NCI-H1048 (cell line): Measurements from ENCODE around the gene MAP7D2.

Experiments used
- DNase-seq: peaks from one replicate; lab custom pipeline; 2025; lab: John Stamatoyannopoulos, UW

MAP7D2 gene

DNA sequence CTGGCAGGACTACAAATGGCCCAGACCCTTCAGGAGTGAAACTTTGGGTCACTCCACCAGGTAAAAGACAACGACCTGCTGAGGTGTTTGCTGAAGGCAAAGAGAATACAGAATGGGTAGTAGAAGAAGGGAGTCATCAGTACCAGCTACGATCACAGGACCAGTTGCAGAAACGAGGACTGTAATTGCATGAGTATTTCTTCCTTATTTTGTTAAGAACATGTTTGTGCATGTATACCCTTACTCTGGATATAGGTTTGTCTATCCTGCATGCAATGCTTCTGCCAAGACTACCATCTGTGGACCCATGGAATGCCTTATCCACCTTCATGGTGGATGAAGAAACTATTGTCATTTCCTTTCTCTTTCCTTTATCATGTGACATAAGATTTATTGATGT, 77.7 kb downstream of the MAP7D2 start:
- no peak for DNase-seq

- DNase-seq = no peak
Measured at GRCh38 chrX:20037186-20037585, 79.5 kb downstream of the MAP7D2 start.

DNA sequence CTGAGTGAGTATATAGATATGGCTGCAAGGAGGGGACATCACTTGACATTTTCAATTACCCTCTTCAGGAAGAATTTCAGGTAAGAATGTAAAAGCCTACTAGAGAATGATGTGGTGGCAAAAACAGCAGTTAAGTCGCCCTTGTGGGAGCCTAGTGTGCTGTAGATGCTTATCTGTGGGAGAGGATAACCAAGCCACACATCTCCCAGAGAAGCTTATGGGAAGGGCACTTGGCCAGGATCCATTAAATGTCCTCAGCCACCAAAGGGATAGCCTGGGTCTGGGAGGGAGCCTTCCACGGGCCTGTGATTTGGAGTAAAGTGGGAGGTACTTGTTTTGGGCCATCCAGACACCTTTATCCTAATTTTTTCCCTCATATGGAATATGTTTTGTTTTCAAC, 84.5 kb downstream of the MAP7D2 start:
- no peak for DNase-seq

DNA sequence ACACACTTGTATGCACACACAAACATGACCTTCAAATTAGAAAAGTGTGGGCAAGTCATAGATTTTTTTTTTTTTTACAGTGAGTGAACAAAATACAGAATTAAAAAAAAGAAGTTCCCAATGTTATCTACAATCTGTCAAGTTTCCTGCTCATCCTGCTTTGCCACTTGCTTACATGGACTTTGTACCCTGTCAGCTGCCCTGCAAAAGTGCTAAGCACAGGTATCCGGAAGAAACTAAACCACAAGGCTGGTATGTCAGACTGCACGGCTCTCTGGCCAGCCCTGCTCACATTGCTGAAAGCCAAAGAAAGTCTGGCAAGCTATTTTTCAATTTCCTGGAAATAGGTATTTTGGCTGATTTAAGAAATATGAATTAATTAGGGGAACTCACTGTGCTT, 87.0 kb downstream of the MAP7D2 start:
- no peak for DNase-seq

DNA sequence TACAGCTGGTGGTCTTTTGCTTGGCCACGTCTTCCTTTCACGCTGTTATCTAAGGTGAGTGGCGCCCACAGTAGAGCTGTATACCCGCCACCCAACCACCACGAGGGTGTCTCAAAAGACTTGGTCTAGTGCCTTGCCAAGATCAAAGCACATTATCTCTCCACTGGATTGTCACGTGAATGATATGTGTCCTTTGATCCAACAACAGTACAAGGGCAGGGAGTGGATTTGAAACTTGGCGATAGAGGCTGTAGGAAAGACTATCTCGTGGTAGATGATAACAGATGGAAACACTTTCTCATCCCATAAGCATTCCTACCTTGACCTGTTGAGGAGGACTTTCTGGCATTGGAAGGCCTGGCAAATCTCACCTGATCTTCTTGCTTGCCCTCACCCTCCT, 88.1 kb downstream of the MAP7D2 start:
- no peak for DNase-seq

GRCh38 chrX:20026278-20026677, 90.4 kb downstream of the MAP7D2 start:
- no peak for DNase-seq

DNA sequence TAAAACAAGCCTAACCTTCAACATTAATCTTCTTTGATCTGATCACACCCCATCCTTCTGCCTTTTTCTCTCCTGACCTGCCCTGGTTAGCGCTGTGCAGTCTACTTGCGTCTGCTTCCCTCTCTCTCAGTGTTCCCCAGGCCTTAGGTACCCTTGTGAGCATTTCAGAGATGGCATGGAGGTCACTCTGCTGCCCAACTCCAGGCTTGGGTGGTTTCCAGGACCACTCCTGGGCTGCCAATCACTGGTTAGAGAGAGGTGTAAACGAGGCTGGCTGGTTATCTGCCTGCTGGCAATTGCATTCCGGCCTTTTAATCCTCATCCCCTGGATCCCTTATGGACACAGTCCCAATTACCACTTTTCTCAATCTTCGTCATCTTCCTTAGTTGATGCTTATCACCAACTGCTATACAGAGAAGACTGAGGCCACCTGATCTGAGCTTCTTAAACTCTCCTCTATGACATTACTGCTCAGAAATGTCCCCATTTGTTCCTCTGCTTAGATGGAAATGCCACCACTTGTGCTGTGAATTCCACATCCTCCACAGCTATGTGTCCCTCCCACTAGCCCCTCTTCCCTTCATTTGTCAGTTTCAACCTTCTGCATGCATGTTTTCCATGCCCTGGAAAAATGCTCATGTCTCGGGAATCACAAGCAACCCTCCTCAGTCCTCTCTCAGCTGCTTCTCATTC, 96.9 kb downstream of the MAP7D2 start:
- DNase-seq = no peak

DNA sequence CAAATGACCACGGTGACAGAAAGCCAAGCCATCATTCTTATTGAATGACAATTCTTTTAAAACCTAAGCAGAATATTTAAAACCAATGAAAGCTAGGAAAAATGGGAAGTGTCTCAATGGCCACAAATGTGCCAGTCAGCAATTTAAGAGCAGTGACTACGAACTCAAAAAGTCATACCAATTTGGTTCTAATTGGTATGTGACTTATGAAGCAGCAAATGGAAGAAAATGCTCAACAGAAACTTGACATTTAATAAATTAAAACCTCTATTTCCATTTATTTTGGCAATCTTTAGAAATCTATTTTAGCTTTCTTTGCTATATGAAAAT, 100.1 kb downstream of the MAP7D2 start:
- DNase-seq = no peak

- DNase-seq = no peak
Measured at GRCh38 chrX:20015945-20016615, 100.6 kb downstream of the MAP7D2 start.

DNA sequence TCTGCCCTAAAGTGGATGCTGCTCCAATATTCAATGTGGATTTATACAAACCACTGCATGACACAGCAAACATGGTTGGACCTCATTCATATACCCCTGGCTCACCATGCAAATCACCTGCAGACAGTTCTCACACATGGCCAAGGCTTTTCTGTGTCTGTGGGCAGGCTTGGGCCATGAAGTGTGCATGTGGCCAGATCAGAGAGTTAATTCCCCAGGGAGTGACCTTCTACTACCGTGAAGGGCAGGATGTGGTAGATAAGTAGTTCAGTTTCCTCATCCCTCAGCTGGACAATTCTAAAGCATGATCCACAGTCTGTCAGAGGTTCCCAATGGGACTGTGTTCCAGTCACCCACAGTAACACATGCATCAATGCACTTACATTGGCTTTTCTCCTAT, 101.3 kb downstream of the MAP7D2 start:
- DNase-seq = no peak

DNA sequence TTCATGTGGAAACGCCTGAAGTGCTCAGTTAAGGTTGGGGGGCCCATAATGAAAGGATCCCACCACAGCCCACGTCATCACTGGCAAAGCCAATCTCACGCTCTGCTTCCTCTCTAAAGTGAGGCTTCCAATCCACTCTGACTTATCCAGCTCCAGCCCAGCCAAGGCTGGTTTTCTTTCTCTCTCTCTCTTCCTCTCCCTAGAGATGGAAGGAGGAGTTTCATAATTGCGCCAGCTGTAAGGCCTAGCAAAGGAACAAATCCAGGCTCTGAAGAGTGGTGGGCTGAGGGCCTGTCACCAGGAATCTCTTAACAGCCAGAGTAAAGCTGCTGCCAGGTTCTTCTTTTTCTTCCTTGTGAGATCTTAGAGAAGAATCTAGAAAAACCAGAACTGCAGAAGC, 105.1 kb downstream of the MAP7D2 start:
- no peak for DNase-seq

GRCh38 chrX:20007962-20008622, 108.6 kb downstream of the MAP7D2 start:
- DNase-seq = no peak

GRCh38 chrX:20005883-20006282, 110.8 kb downstream of the MAP7D2 start:
- no peak for DNase-seq

- no peak for DNase-seq
Measured at GRCh38 chrX:20001588-20001987, 115.1 kb downstream of the MAP7D2 start.

DNA sequence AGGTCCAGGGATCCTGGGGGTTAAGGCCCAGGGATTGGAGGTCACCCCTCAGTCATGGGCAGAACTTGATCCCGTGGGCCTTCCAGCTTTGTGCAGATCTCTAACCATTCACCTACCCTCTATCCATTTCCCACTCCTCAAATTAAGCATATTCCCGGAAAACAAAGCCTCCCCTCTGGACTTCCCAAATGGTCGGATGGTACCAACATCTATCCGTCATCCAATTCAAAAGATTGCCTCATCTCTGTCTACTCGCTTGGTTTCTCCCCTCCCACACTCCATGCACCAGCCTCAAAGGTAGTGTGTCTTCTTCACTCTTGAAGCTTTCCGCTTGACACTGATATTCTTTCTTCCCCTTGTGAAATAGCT, 125.4 kb downstream of the MAP7D2 start:
- DNase-seq = no peak

GRCh38 chrX:19990556-19991349, 126.0 kb downstream of the MAP7D2 start, which contains the start of gene BCLAF3:
Gene BCLAF3, minus strand, starts transcription at chrX:19991061. Its CDS starts 20,797 bp downstream, at chrX:19970264.
- DNase-seq = peak; percentile 41

- no peak for DNase-seq
Measured at GRCh38 chrX:19990151-19990555, 126.6 kb downstream of the MAP7D2 start.

GRCh38 chrX:19987856-19988255, 128.9 kb downstream of the MAP7D2 start:
- DNase-seq = no peak

GRCh38 chrX:19986531-19986930, 130.2 kb downstream of the MAP7D2 start:
- DNase-seq = no peak

DNA sequence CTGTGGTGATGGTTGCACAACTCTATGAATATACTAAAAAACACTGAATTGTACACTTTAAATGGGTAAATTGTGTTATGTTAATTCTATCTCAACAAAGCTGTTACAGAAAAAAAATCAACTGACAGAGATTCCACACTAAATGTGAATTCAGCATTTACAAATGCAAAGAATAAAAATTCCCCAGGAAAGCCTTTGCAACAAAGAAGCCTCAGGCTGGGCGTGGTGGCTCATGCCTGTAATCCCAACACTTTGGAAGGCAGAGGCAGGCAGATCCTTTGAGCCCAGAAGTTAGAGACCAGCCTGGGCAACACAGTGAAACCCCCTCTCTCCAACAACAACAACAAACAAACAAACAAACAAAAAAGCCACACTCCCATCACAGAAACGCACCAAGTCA, 134.8 kb downstream of the MAP7D2 start:
- no peak for DNase-seq

DNA sequence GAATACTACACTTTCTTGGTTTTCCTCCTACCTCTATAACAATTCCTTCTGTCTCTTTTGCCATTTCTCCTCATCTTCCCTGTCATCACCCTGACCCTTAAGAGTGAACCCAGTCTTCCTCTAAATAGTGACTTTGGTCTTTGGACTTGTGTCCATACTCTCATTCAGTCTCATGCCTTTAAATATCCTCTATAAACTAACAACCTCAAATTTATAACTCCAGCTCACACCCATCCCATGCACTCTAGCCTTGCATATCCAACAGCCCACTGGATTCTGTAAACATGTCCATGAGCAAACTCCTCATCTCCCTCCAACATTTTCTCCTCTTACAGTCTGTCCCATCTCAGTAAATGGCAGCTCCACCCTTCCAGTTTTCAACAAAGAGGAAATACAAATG, 140.9 kb downstream of the MAP7D2 start:
- no peak for DNase-seq

- DNase-seq = no peak
Measured at GRCh38 chrX:19972984-19973383, 143.7 kb downstream of the MAP7D2 start.

GRCh38 chrX:19968276-19968675, 148.4 kb downstream of the MAP7D2 start:
- DNase-seq = no peak
